GM19397 (cell line): Measurements from ENCODE around the gene DGKZ.

Experiments used
- ATAC-seq: cut with Tn5 transposase; IDR thresholded peaks from one replicate; pipeline ENCODE4 v1.9.1; 2021; ENCODE audit warnings: mild to moderate bottlenecking, moderate library complexity; ENCODE audit not compliant: unreplicated experiment

DGKZ gene

GRCh38 chr11:46391186-46391577, 43.9 kb downstream of the DGKZ start:
- no peak for ATAC-seq

DNA sequence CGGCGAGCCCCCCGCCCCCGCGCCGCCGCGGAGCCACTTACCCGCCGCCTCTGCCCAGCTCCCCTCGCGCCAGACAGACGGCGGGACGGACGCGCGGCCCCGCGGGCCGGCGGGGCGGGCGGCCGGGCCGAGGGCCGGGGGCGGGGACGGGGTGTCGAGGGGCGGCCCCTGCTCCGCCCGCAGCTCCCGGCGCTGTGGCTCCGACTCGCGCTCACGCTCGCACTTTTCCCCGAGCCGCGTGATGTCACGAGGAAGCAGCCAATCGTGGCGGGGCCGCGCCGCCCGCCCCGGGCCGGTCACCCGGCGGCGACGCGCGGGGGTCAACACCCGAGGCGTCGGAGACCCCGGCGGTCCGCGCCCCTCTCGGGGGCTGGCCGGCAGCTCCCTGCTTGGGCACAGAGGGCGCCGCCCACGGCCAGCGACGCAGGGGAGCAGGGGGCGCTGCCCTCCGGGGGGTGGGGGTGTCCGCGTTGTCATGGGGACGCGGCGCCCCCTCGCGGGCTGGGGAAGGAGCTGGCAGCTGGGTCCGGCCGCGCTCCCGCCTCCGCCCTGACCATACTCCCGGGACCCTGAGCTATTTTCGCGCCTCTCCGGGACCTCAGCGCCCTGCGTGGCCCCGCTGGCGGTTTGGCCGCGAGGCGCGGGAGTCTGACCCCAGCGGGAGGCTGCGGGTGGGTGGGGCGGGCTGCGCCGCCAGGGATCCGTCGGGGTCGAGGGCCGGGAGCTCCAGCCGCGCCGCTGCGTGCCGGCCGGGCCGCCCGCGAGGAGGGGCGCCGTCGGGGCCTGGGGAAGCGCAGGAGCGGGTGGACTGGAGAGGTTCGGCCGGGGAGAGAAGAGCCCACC, 44.5 kb downstream of the DGKZ start, which contains the start of gene CHRM4:
Gene CHRM4, minus strand, starts transcription at position 199 of the 843 bp plus-strand sequence. CDS start 5,219 bp downstream, outside the sequence.
- no peak for ATAC-seq

DNA sequence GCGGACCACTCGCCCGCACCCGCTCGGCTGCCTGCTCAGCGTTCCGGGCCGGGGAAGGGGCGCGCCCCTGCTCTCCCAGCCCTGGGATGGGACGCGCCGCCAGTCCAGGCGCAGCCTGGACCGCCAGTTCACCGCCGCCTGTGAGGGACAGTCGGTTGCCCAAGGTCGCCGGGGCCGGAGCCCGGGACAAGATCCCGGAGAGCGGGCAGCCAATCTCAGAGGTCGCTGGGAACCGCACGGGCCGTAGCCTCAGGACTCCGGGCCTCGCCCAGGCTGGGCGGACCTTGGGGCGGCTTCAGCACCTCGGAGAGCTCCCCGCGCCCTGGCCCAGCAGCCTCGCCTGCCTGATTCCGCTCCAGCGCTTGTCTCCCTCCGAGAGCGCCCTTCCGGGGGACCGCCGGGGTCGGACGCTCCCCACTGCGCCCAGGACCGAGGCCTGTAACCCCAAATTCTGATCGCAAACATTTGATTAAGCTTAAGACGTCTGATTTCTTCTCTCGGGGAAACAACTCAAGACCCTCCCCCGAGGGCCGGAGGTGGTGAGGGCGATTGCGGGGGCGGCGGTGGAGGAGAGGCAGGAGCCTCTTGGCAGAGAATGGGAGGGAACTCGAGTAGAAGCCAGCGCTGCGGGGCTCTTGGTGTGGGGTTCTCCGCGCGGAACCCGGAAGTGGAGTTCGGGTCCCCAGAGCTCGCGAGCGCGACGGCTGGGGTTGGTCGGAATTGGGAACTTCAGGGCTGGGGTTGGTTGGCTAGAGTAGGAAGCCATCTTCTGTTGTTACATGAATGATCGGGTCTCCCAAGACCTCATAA, 45.4 kb downstream of the DGKZ start:
- ATAC-seq: peak; percentile 62

DNA sequence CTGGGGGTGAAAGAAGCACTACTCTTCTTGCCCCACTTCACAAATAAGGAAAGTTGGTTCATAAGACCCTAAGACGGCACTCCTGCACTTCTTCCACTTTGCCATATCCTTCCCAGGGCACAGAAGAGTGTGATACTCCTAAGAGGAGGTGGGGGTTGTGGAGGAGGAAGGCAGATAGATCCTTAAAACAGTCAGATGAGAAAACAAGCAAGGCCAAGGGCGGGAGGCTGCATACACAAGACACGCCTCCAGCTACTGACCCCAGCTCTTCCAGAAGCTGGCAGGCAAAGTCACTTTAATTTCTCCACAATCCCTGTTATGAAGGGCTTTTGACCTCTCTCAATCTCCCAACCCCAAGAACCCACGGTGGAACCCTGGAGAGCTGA, 46.0 kb downstream of the DGKZ start:
- ATAC-seq: no peak

DNA sequence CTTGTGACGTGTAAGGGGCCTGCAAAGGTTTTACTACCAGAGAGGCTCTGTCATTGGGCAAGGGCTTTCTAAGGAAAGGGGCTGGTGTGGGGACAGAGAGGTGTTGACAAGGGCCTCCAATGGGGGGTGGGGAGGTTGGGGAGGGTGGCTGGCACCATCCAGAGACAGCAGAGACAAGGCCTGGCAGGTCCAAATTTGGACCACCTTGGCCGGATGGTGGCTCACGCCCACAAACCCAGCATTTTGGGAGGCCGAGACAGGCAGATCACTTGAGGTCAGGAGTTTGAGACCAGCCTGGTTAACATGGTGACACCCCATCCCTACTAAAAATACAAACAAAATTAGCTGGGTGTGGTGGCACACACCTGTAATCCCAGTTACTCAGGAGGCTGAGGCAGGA, 46.5 kb downstream of the DGKZ start:
- no peak for ATAC-seq

DNA sequence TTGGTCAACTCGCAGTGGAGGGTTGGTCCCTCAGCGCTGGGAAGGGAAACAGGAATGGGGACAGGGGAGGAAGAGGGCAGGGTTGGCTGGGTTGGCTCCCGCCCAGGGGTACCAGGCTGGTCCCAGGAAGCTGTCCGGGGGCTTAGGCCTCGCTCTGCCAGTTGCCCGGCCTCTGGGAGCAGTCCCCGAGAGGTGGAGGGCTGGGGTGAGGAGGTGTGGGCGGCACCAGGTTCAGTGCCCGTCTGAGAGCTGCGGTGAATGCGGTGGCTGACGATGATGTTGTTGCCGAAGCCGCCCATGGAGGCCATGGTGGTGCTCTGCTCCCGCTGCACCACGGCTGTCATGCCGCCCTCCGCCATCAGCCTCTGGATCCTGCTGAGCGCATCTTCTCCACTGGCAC, 50.3 kb downstream of the DGKZ start:
- no peak for ATAC-seq

GRCh38 chr11:46402957-46403902, 56.0 kb downstream of the DGKZ start:
- ATAC-seq: no peak

DNA sequence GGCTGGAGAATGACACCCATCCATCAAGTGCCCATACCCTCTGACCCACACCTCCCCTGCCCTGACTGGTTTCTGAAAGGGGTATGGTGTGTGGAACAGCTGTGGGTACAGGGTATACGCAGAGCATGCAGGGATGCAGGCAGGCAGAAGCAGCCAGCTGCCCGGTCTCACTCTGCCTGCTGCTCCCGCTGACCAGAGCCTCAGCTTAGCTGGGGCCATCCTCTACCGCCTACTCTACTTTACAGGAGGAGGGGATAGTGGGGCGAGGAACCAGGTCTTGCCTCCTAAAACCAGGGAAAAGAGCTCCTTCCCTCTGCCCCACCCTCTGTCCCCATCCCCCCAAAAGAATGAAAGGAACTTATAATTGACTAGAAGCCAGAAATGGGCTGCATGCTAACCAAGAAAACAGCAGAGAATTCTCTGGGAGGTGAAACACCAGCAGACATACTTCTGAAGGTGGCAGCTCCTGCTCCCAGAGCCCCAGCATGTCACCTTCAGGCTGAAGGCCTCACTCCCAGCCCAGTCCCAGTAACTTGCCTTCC, 57.3 kb downstream of the DGKZ start:
- ATAC-seq: no peak

DNA sequence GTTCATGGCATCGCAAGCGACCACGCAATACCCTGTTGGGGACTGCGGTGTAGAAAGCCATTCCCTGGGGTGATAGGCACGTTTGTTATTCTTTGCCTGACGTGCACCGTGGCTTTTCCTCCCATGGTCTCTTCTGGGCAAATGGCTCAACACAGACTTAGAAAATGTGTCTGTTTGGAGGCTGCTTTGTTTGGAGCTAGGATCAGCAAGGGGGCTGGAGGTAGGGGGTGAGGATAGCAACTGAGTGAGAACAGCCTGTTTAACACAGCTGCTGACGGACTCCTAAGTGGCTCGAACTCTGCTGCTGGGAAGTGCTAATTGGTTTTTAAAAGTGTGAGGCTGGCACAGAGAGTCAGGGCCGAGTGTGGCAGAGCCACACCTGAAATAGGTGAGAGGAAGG, 60.4 kb downstream of the DGKZ start:
- ATAC-seq: no peak

- ATAC-seq: no peak
Observed at GRCh38 chr11:46408407-46408986, 61.2 kb downstream of the DGKZ start.

DNA sequence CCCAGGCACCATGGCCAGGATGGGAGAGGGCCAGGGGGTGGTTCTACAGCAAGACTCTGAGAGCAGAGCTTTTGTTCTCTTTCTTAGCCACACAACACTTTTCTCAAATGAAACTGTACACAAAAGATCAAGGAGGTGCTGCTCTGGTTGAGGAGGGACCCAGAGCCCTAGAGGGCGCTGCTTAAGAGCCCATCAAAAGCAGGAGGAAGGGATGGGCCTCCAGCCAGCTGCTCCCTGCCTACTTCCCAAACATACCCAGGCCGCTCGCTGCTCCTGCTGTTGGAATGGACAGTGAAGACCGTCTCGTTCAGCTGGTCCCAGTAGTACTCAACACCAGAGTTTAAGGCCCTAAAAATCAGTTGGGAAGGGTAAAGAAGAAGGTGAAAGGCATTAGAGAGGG, 62.8 kb downstream of the DGKZ start:
- ATAC-seq: no peak

- no peak for ATAC-seq
Observed at GRCh38 chr11:46413760-46414465, 66.7 kb downstream of the DGKZ start.

GRCh38 chr11:46414466-46414796, 67.2 kb downstream of the DGKZ start:
- no peak for ATAC-seq

GRCh38 chr11:46414879-46415278, 67.6 kb downstream of the DGKZ start:
- ATAC-seq: no peak

- no peak for ATAC-seq
Observed at GRCh38 chr11:46417711-46418110, 70.4 kb downstream of the DGKZ start.

GRCh38 chr11:46418751-46419150, 71.5 kb downstream of the DGKZ start:
- ATAC-seq: no peak

GRCh38 chr11:46420513-46420912, 73.2 kb downstream of the DGKZ start:
- no peak for ATAC-seq

DNA sequence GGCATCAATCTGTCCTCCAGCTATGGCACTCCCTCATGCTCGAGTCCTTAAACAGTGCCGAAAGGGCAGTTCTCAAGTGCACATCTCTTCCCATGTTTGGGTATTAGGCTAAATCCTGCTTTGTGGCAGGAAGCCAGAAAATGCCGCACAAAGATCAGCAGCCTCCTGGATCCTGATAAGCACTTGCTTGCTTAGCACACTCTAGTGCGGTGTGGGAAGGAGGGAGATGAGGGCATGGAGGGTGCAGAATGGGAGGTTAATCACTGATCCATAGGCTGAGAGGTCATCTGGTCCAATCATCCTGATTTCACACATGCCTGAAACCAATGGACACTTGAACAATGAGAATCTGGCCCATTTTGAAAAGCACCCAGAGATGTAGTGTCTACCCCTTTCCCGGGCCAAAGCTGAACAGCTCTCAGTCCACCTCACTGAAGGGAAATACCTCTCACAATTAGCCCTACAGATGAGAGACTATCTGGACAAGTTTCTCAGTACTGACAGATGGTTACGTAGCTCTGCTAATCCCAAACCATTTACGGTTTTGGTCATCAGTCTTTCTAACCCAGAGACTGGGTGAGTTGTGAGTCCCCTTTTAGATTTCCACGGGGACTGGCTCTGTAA, 74.1 kb downstream of the DGKZ start:
- ATAC-seq: no peak

DNA sequence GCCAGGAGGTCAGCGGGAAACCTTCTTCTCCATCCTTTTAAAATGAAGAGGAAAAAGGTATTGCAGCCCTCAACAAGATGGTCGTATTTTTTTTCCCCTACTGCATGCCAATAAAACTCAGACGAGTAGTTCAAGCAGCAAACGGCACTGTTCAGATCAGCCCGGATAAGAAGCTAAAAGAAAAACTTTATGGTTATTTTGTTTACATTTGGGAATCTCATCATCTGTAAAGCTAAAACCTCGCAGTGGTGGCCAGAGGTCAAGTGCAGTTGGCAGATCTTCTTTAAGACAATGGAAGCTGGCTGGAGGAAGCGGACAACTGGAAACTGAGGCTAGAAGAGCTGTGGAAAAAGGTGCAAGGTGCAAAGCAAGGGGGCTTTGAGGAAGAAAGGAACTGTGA, 75.3 kb downstream of the DGKZ start:
- no peak for ATAC-seq
